SHP77 (cell line): ENCODE measurements around the gene MCTP2.
"Not testable (repeated sequence)": the region's sequence is repeated elsewhere in the genome, so short reads cannot be mapped to it uniquely, and the experiment has no call there.

Source experiments
- DNase-seq, 2 experiments: peaks; one replicate each; lab custom pipeline; 2025; lab: John Stamatoyannopoulos, UW

MCTP2 gene

GRCh38 chr15:94236608-94237007 is 5.2 kb downstream of the MCTP2 start:
- no peak for DNase-seq

- DNase-seq: no peak
Measured at GRCh38 chr15:94237903-94238302, 6.5 kb downstream of the MCTP2 start.

GRCh38 chr15:94238539-94239118 is 7.3 kb downstream of the MCTP2 start:
- DNase-seq: no peak

GRCh38 chr15:94239474-94239873 is 8.1 kb downstream of the MCTP2 start:
- DNase-seq: no peak

- DNase-seq: no peak
Measured at GRCh38 chr15:94240480-94240879, 9.1 kb downstream of the MCTP2 start.

- DNase-seq: no peak
Measured at GRCh38 chr15:94242257-94242656, 10.9 kb downstream of the MCTP2 start.

GRCh38 chr15:94243003-94243402 is 11.6 kb downstream of the MCTP2 start:
- not testable (repeated sequence) for DNase-seq

GRCh38 chr15:94243418-94243817 is 12.1 kb downstream of the MCTP2 start:
- no peak for DNase-seq

- peak in 1 of 2 experiments; percentile 25 for DNase-seq
Measured at GRCh38 chr15:94246016-94246415, 14.7 kb downstream of the MCTP2 start.

- DNase-seq: no peak
Measured at GRCh38 chr15:94247789-94248638, 16.7 kb downstream of the MCTP2 start.

- DNase-seq: no peak
Measured at GRCh38 chr15:94250801-94251200, 19.4 kb downstream of the MCTP2 start.

- no peak for DNase-seq
Measured at GRCh38 chr15:94252223-94252766, 20.9 kb downstream of the MCTP2 start.

GRCh38 chr15:94252906-94253491 is 21.6 kb downstream of the MCTP2 start:
- DNase-seq: no peak

- no peak for DNase-seq
Measured at GRCh38 chr15:94253742-94254141, 22.4 kb downstream of the MCTP2 start.

- DNase-seq: no peak
Measured at GRCh38 chr15:94255540-94255939, 24.2 kb downstream of the MCTP2 start.

- DNase-seq: no peak
Measured at GRCh38 chr15:94256511-94256910, 25.1 kb downstream of the MCTP2 start.

GRCh38 chr15:94257776-94258175 is 26.4 kb downstream of the MCTP2 start:
- DNase-seq: not testable (repeated sequence)

- no peak for DNase-seq
Measured at GRCh38 chr15:94258246-94258645, 26.9 kb downstream of the MCTP2 start.

- no peak for DNase-seq
Measured at GRCh38 chr15:94259121-94259751, 27.9 kb downstream of the MCTP2 start.

GRCh38 chr15:94259863-94260262 is 28.5 kb downstream of the MCTP2 start:
- no peak for DNase-seq

GRCh38 chr15:94262201-94262600 is 30.8 kb downstream of the MCTP2 start:
- DNase-seq: no peak
